ENCODE measurements around the gene QDPR. TPM values are rescaled to one million over a fixed set of nuclear protein-coding genes. Genes with fewer than 3 reads are reported as not detected.

QDPR gene
- total and polyA plus RNA-seq, 10 of the 15 experiments (the other 5 are each of a cell fraction or from before 2014, with no cell fraction given) = 3.0 to 27.7 (median 11.8) TPM

DNA sequence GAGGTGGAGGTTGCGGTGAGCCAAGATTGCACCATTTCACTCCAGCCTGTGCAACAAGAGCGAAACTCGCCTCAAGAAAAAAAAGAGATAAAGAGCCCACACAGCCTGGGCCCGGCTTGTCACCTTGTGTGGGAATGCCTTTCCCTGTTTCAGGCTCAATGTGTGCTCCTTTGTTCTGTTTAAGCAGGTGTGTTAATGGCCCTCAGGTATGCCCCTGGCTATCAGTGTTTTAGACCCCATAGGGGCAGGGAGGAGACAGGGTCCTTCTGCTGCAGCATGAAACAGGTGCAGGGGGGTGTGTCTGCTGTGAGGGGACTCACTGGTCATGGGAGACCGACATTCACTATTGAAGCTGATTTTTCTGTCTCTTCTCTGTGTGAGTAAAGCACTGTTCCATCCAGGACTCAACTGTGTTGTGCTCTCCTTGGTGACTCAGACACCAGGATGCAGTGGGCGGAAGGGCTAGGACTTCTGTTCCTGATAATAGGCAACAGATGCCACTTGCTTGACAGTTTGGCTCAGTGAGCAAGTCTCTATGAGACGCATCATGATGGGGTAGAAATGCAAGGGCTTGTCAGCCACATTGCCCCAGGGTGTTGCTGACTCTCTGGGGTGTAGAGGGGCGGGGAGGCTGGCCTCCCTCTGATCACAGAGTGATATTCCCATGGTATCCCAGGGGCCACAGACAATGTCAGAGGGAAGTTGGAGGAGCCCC lies 49.5 kb upstream of the QDPR start:
- RAD21 ChIA-PET (ENCODE audit: unreplicated experiment) = no interaction called here
- H3K79me2 ChIP-seq (ENCODE audit: control insufficient read depth, insufficient read depth, low read length) = no peaks in the 10 kb centered on the region
- POLR2A ChIA-PET = no interaction called here
- H3K27ac ChIP-seq (ENCODE audit: control insufficient read depth, insufficient read depth) = no peak overlapping the region
- intact Hi-C loops (cut with micrococcal nuclease; ENCODE audit: unreplicated experiment) (no loop called here), in situ Hi-C loops (cut with MboI) (no loop called here)
- no peaks in the 10 kb centered on the region for H3K36me3 ChIP-seq (ENCODE audit: control insufficient read depth in 2 of 2, insufficient read depth in 2 of 2, low read length in 1 of 2)
- no TSS peak for BruUV-seq (replicated peaks)
- no peak overlapping the region for H3K4me2 ChIP-seq (ENCODE audit: control insufficient read depth, insufficient read depth)
- H3K4me3 ChIP-seq = no peak overlapping the region
- H3K9ac ChIP-seq (ENCODE audit: control insufficient read depth, insufficient read depth, low read length) = no peak overlapping the region
- no peak for DNase-seq (ENCODE audit: low read depth, low spot score)
- no peak overlapping the region for H2AFZ ChIP-seq (ENCODE audit: control insufficient read depth, low read depth, low read length)
- no peaks in the 10 kb centered on the region; a peak in 1 of 4 replicates for H3K27me3 ChIP-seq (replicated peaks in 1 of 2; ENCODE audit: control insufficient read depth in 2 of 2, insufficient read depth in 2 of 2, low read length in 1 of 2)
- 56% methylated on average over 8 of the region's 8 CpGs for WGBS (ENCODE audit: insufficient coverage, insufficient replicate concordance, low lambda C conversion rate, missing lambda C conversion rate)
- no peak for FAIRE-seq
- no peak for ATAC-seq
- no peaks in the 10 kb centered on the region for H3K9me3 ChIP-seq (replicated peaks; ENCODE audit: control insufficient read depth, insufficient read depth, low read length)
- no peak for TF ChIP-seq SPI1 (IDR thresholded peaks at IDR 0.05; ENCODE audit: borderline replicate concordance, insufficient read depth, low read depth, low read length)
- TF ChIP-seq, protein P1, sequence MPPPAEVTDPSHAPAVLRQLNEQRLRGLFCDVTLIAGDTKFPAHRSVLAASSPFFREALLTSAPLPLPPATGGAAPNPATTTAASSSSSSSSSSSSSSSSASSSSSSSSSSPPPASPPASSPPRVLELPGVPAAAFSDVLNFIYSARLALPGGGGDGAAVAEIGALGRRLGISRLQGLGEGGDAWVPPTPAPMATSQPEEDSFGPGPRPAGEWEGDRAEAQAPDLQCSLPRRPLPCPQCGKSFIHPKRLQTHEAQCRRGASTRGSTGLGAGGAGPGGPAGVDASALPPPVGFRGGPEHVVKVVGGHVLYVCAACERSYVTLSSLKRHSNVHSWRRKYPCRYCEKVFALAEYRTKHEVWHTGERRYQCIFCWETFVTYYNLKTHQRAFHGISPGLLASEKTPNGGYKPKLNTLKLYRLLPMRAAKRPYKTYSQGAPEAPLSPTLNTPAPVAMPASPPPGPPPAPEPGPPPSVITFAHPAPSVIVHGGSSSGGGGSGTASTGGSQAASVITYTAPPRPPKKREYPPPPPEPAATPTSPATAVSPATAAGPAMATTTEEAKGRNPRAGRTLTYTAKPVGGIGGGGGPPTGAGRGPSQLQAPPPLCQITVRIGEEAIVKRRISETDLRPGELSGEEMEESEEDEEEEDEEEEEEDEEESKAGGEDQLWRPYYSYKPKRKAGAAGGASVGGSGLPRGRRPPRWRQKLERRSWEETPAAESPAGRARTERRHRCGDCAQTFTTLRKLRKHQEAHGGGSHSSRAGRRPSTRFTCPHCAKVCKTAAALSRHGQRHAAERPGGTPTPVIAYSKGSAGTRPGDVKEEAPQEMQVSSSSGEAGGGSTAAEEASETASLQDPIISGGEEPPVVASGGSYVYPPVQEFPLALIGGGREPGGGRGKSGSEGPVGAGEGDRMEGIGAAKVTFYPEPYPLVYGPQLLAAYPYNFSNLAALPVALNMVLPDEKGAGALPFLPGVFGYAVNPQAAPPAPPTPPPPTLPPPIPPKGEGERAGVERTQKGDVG (CRISPR knock-in tag; IDR thresholded peaks at IDR 0.05) = no peak
- no peak for TF ChIP-seq ETV6 (conservative IDR thresholded peaks at IDR 0.05 in 1 of 2, IDR thresholded peaks at IDR 0.05 in 1 of 2; ENCODE audit: borderline replicate concordance in 1 of 2, low read depth in 1 of 2)
- TF ChIP-seq SREBF2 (IDR thresholded peaks at IDR 0.05; ENCODE audit: low read length) = no peak
- TF ChIP-seq ASH2L (IDR thresholded peaks at IDR 0.05; ENCODE audit: borderline replicate concordance, low read depth) = no peak
- TF ChIP-seq KLF5 (IDR thresholded peaks at IDR 0.05; ENCODE audit: partially characterized antibody) = no peak
- no peak for TF ChIP-seq NFXL1 (IDR thresholded peaks at IDR 0.05; ENCODE audit: borderline replicate concordance)
- no peak for TF ChIP-seq ZNF274 (IDR thresholded peaks at IDR 0.05; ENCODE audit: insufficient read depth, insufficient read length)
- TF ChIP-seq RFX5 (IDR thresholded peaks at IDR 0.05; ENCODE audit: low read depth, low read length) = no peak
- no peak for TF ChIP-seq CHD4 (IDR thresholded peaks at IDR 0.05)
- CTCF ChIA-PET = no interaction called here
- no peaks in the 10 kb centered on the region for H4K20me1 ChIP-seq (ENCODE audit: control insufficient read depth, insufficient read depth)
- H3K4me1 ChIP-seq (ENCODE audit: control insufficient read depth, insufficient read depth, low read length) = no peaks in the 10 kb centered on the region
- SMC1A ChIA-PET (ENCODE audit: uncharacterized antibody, unreplicated experiment) = interaction anchor here (0.5 kb wide), 1 partner anchor 817 kb away, joined by 3 read pairs; no protein-coding TSS in a partner anchor
